Nephron progenitor cell (in vitro differentiated cells): ENCODE results near the gene UNC5CL.
"Not testable (repeated sequence)": the region's sequence is repeated elsewhere in the genome, so short reads cannot be mapped to it uniquely, and the experiment has no call there.

Experiments used
- DNase-seq: peaks from one replicate; pipeline ENCODE4 v3.0.0; 2021
- H3K27ac Mint-ChIP-seq: 2 replicates; pipeline ENCODE4 v1.8.0; 2021; ENCODE audit warnings: mild to moderate bottlenecking, moderate library complexity, mixed read lengths
- H3K27me3 Mint-ChIP-seq: 2 replicates; pipeline ENCODE4 v1.8.0; 2021; ENCODE audit warnings: mild to moderate bottlenecking, low read depth, mixed read lengths; ENCODE audit not compliant: poor library complexity
- H3K36me3 Mint-ChIP-seq: 2 replicates; pipeline ENCODE4 v1.8.0; 2021; ENCODE audit warnings: low read depth, mixed read lengths
- H3K4me1 Mint-ChIP-seq: 2 replicates; pipeline ENCODE4 v1.8.0; 2021; ENCODE audit warnings: mixed read lengths
- H3K4me3 Mint-ChIP-seq: 2 replicates; pipeline ENCODE4 v1.8.0; 2021; ENCODE audit warnings: mild to moderate bottlenecking, moderate library complexity, mixed read lengths
- H3K9me3 Mint-ChIP-seq: 2 replicates; pipeline ENCODE4 v1.8.0; 2021; ENCODE audit warnings: mild to moderate bottlenecking, moderate library complexity, mixed read lengths
- CTCF ChIP-seq: fragments of 200-600 bp; sonication (generic); IDR thresholded peaks from 2 replicates; pipeline ENCODE4 v1.5.0; 2021; ENCODE audit warnings: antibody characterized with exemption

The UNC5CL gene

GRCh38 chr6:41014780-41015179 lies 24.2 kb downstream of the UNC5CL start:
- peaks cover 34% of the 10 kb centered on the region for H3K36me3 Mint-ChIP-seq
- H3K27me3 Mint-ChIP-seq, result no peaks in the 10 kb centered on the region
- no peaks in the 10 kb centered on the region for H3K9me3 Mint-ChIP-seq
- TF ChIP-seq CTCF, result no peak
- DNase-seq, result no peak
- H3K27ac Mint-ChIP-seq, result no peak overlapping the region
- no peaks in the 10 kb centered on the region for H3K4me1 Mint-ChIP-seq
- H3K4me3 Mint-ChIP-seq, result no peak overlapping the region

- no peak for TF ChIP-seq CTCF
- Mint-ChIP-seq H3K4me3 (no peak overlapping the region), H3K27ac (no peak overlapping the region), H3K4me1 (no peaks in the 10 kb centered on the region), H3K9me3 (no peaks in the 10 kb centered on the region), H3K36me3 (peaks cover 26% of the 10 kb centered on the region), H3K27me3 (no peaks in the 10 kb centered on the region)
- DNase-seq, result no peak
Measured at GRCh38 chr6:41013466-41014153, 25.4 kb downstream of the UNC5CL start.

- Mint-ChIP-seq H3K27me3 (no peaks in the 10 kb centered on the region), H3K36me3 (peaks cover 20% of the 10 kb centered on the region), H3K4me3 (no peak overlapping the region), H3K4me1 (no peaks in the 10 kb centered on the region), H3K27ac (no peak overlapping the region), H3K9me3 (no peaks in the 10 kb centered on the region)
- DNase-seq, result no peak
- no peak for TF ChIP-seq CTCF
Measured at GRCh38 chr6:41011673-41012072, 27.3 kb downstream of the UNC5CL start.

GRCh38 chr6:41009669-41010068 lies 29.4 kb downstream of the UNC5CL start:
- no peak for DNase-seq
- Mint-ChIP-seq H3K36me3 (peaks cover 11% of the 10 kb centered on the region), H3K4me3 (no peak overlapping the region), H3K9me3 (no peaks in the 10 kb centered on the region), H3K4me1 (no peaks in the 10 kb centered on the region), H3K27ac (no peak overlapping the region), H3K27me3 (no peaks in the 10 kb centered on the region)
- no peak for TF ChIP-seq CTCF

- no peaks in the 10 kb centered on the region for H3K9me3 Mint-ChIP-seq
- peaks cover 5% of the 10 kb centered on the region for H3K36me3 Mint-ChIP-seq
- H3K4me1 Mint-ChIP-seq, result peaks cover 8% of the 10 kb centered on the region
- no peak for DNase-seq
- no peak overlapping the region for H3K4me3 Mint-ChIP-seq
- no peak overlapping the region for H3K27ac Mint-ChIP-seq
- TF ChIP-seq CTCF, result no peak
- H3K27me3 Mint-ChIP-seq, result peaks cover 6% of the 10 kb centered on the region
Measured at GRCh38 chr6:41008011-41008410, 31.0 kb downstream of the UNC5CL start.

GRCh38 chr6:41006980-41007379 lies 32.0 kb downstream of the UNC5CL start:
- H3K4me1 Mint-ChIP-seq, result peaks cover 18% of the 10 kb centered on the region
- not testable (repeated sequence) for DNase-seq, H3K27me3 Mint-ChIP-seq, H3K27ac Mint-ChIP-seq, H3K4me3 Mint-ChIP-seq, H3K36me3 Mint-ChIP-seq, H3K9me3 Mint-ChIP-seq
